ENCODE results near the gene TLE2. TPM values are rescaled to one million over a fixed set of nuclear protein-coding genes. Genes with fewer than 3 reads are reported as not detected.

Gene TLE2
- total RNA-seq, 4 donors from 2014 or later, result 31.4 to 70.0 (median 47.5) TPM

- in situ Hi-C loops (cut with MboI; ENCODE audit: low pct_ligation_motif_present in 1 of 4, low pct_unique_long_range_greater_than_20kb in 1 of 4, low sequenced_read_pairs in 3 of 4), result loop anchor here in 3 of 4 donors (5.0 to 25.0 kb wide), 3 partner anchors 124 to 199 kb away; partner anchors contain the start of gene GNA11 (in 1 of the 3)
- WGBS, 2 donors (ENCODE audit: low coverage in 1 of 2), result 80 to 84% methylated on average over 3 to 5 of the region's 5 CpGs
Observed at GRCh38 chr19:2963122-2963521, 66.0 kb downstream of the TLE2 start.

GRCh38 chr19:2962018-2962670 lies 66.9 kb downstream of the TLE2 start:
- WGBS, 2 donors (ENCODE audit: low coverage in 1 of 2), result 26 to 28% methylated on average over 8 to 17 of the region's 17 CpGs
- TF ChIP-seq POLR2A (IDR thresholded peaks at IDR 0.05) (no peak), POLR2AphosphoS5 (IDR thresholded peaks at IDR 0.05) (peak in 2 of 3 donors; percentile 7 to 8), CTCF (IDR thresholded peaks at IDR 0.05) (peak; percentile 70 to 96 (median 73)), EP300 (IDR thresholded peaks at IDR 0.05; ENCODE audit: low read depth) (no peak)
- H3K27me3 ChIP-seq, result no peaks in the 10 kb centered on the region
- no peak overlapping the region for H3K27ac ChIP-seq
- intact Hi-C loops (cut with DNase I; ENCODE audit: low total_unique reads), result loop anchor here (5.0 to 10.0 kb wide), 2 partner anchors 143 to 200 kb away; no protein-coding TSS in a partner anchor
- peaks cover 0 to 5% (median 1%) of the 10 kb centered on the region in 4 donors for H3K4me1 ChIP-seq
- H3K36me3 ChIP-seq, result no peaks in the 10 kb centered on the region
- no peak overlapping the region for H3K4me3 ChIP-seq
- no peaks in the 10 kb centered on the region for H3K9me3 ChIP-seq
- DNase-seq, result peak; percentile 47
- in situ Hi-C loops (cut with MboI; ENCODE audit: low pct_ligation_motif_present in 1 of 4, low pct_unique_long_range_greater_than_20kb in 1 of 4, low sequenced_read_pairs in 3 of 4), result loop anchor here in 3 of 4 donors (5.0 to 25.0 kb wide), 3 partner anchors 125 to 200 kb away; partner anchors contain the start of gene GNA11 (in 1 of the 3)

More at GRCh38 chr19:2963122-2963521, 66.0 kb downstream of the TLE2 start:
- no peak overlapping the region for H3K27ac ChIP-seq
- H3K27me3 ChIP-seq, result no peaks in the 10 kb centered on the region
- H3K4me3 ChIP-seq, result no peak overlapping the region
- TF ChIP-seq CTCF (IDR thresholded peaks at IDR 0.05) (no peak), POLR2AphosphoS5 (IDR thresholded peaks at IDR 0.05) (no peak), POLR2A (IDR thresholded peaks at IDR 0.05) (no peak), EP300 (IDR thresholded peaks at IDR 0.05; ENCODE audit: low read depth) (no peak)
- no peaks in the 10 kb centered on the region for H3K36me3 ChIP-seq
- no peaks in the 10 kb centered on the region for H3K9me3 ChIP-seq
- intact Hi-C loops (cut with DNase I; ENCODE audit: low total_unique reads), result loop anchor here (5.0 to 10.0 kb wide), 2 partner anchors 142 to 199 kb away; no protein-coding TSS in a partner anchor
- no peak for DNase-seq
- H3K4me1 ChIP-seq, result peaks cover 0 to 5% (median 1%) of the 10 kb centered on the region in 4 donors

GRCh38 chr19:2960120-2960519 lies 69.0 kb downstream of the TLE2 start:
- in situ Hi-C loops (cut with MboI; ENCODE audit: low pct_ligation_motif_present in 1 of 4, low pct_unique_long_range_greater_than_20kb in 1 of 4, low sequenced_read_pairs in 3 of 4), result loop anchor here in 3 of 4 donors (5.0 to 25.0 kb wide), 3 partner anchors 127 to 202 kb away; partner anchors contain the start of gene GNA11 (in 1 of the 3)
- no peaks in the 10 kb centered on the region for H3K9me3 ChIP-seq
- H3K4me3 ChIP-seq, result no peak overlapping the region
- no peaks in the 10 kb centered on the region for H3K27me3 ChIP-seq
- no peak for DNase-seq
- 78 to 89% methylated on average over 3 to 12 of the region's 12 CpGs for WGBS, 2 donors (ENCODE audit: low coverage in 1 of 2)
- no peaks in the 10 kb centered on the region for H3K36me3 ChIP-seq
- H3K4me1 ChIP-seq, result peaks cover 0 to 5% (median 1%) of the 10 kb centered on the region in 4 donors
- TF ChIP-seq CTCF (IDR thresholded peaks at IDR 0.05) (no peak), POLR2AphosphoS5 (IDR thresholded peaks at IDR 0.05) (no peak), POLR2A (IDR thresholded peaks at IDR 0.05) (no peak), EP300 (IDR thresholded peaks at IDR 0.05; ENCODE audit: low read depth) (no peak)
- intact Hi-C loops (cut with DNase I; ENCODE audit: low total_unique reads), result loop anchor here (5.0 to 10.0 kb wide), 2 partner anchors 145 to 202 kb away; no protein-coding TSS in a partner anchor
- no peak overlapping the region for H3K27ac ChIP-seq

- 91 to 92% methylated on average over 5 of the region's 5 CpGs for WGBS, 2 donors (ENCODE audit: low coverage in 1 of 2)
- H3K4me3 ChIP-seq, result no peak overlapping the region
- TF ChIP-seq POLR2A (IDR thresholded peaks at IDR 0.05) (no peak), POLR2AphosphoS5 (IDR thresholded peaks at IDR 0.05) (no peak), EP300 (IDR thresholded peaks at IDR 0.05; ENCODE audit: low read depth) (no peak), CTCF (IDR thresholded peaks at IDR 0.05) (no peak)
- no peak overlapping the region for H3K27ac ChIP-seq
- in situ Hi-C loops (cut with MboI; ENCODE audit: low pct_ligation_motif_present in 1 of 4, low pct_unique_long_range_greater_than_20kb in 1 of 4, low sequenced_read_pairs in 3 of 4), result loop anchor here in 3 of 4 donors (10.0 to 25.0 kb wide), 4 partner anchors 108 to 208 kb away; partner anchors contain the start of genes GNA11 (in 1 of the 3) and TLE5 (in 1 of the 3)
- H3K27me3 ChIP-seq, result no peaks in the 10 kb centered on the region
- no peaks in the 10 kb centered on the region for H3K9me3 ChIP-seq
- DNase-seq, result no peak
- H3K36me3 ChIP-seq, result no peaks in the 10 kb centered on the region
- intact Hi-C loops (cut with DNase I; ENCODE audit: low total_unique reads), result no loop called here
- peaks cover 0 to 13% (median 10%) of the 10 kb centered on the region in 4 donors for H3K4me1 ChIP-seq
Observed at GRCh38 chr19:2957160-2957559, 71.9 kb downstream of the TLE2 start.

Data from transverse colon (tissue), 4 donors.